H1 (cell line): ENCODE results near the gene MMP20. TPM values are rescaled to one million over a fixed set of nuclear protein-coding genes. Genes with fewer than 3 reads are reported as not detected.

Source experiments
- CTCF ChIA-PET: fragments of 300-600 bp; sonication (Branson Sonifier 250); formaldehyde crosslinking; loops from one replicate; lab custom pipeline; 2021; ENCODE audit not compliant: partially characterized antibody; lab: Charles Lee
- POLR2A ChIA-PET: fragments of 300-600 bp; sonication (Branson Sonifier 250); formaldehyde crosslinking; loops from one replicate; lab custom pipeline; 2021; ENCODE audit warnings: inconsistent platforms; ENCODE audit not compliant: partially characterized antibody; lab: Charles Lee
- DNase-seq, 2 experiments: peaks; one replicate each; pipeline versions ENCODE4 v3.0.0 to v3.0.0-alpha.2; 2010 to 2022; ENCODE audit warnings: low spot score in 2 of 2, low read depth in 1 of 2, mixed read lengths in 1 of 2
- FAIRE-seq: peaks from 2 replicates; lab custom pipeline; 2011; peaks lifted over from hg19 to GRCh38; lab: Jason Lieb, UNC
- H2AFZ ChIP-seq: 2 replicates; pipeline ENCODE4 v1.8.1; 2012; ENCODE audit warnings: low read length, inconsistent platforms
- H2AK5ac ChIP-seq: 2 replicates; pipeline ENCODE4 v1.6.1; 2013; ENCODE audit warnings: low read depth, low read length
- H2BK120ac ChIP-seq: replicated peaks from 2 replicates; pipeline ENCODE3; 2013; ENCODE audit warnings: low read depth, low read length, inconsistent platforms
- H2BK12ac ChIP-seq: 2 replicates; pipeline ENCODE4 v1.6.1; 2013; ENCODE audit warnings: low read depth, low read length
- H2BK15ac ChIP-seq: 2 replicates; pipeline ENCODE4 v1.6.1; 2013; ENCODE audit warnings: low read length
- H2BK20ac ChIP-seq: 2 replicates; pipeline ENCODE4 v1.6.1; 2013; ENCODE audit warnings: low read length
- H2BK5ac ChIP-seq: 2 replicates; pipeline ENCODE4 v1.6.1; 2013; ENCODE audit warnings: low read depth, low read length
- H3K14ac ChIP-seq: 2 replicates; pipeline ENCODE4 v1.6.1; 2013; ENCODE audit warnings: inconsistent platforms; ENCODE audit not compliant: insufficient read length
- H3K18ac ChIP-seq: 2 replicates; pipeline ENCODE4 v1.6.1; 2013; ENCODE audit warnings: low read length; ENCODE audit errors: extremely low read depth
- H3K23ac ChIP-seq: 2 replicates; pipeline ENCODE4 v1.6.1; 2013; ENCODE audit warnings: inconsistent platforms; ENCODE audit not compliant: insufficient read length
- H3K23me2 ChIP-seq: 2 replicates; pipeline ENCODE4 v1.6.1; 2013; ENCODE audit warnings: low read depth, low read length
- H3K27ac ChIP-seq: 2 replicates; pipeline ENCODE4 v1.6.1; 2011; ENCODE audit warnings: low read depth, low read length, inconsistent platforms
- H3K27me3 ChIP-seq, 4 experiments: replicated peaks in 1 of 4; 1 replicate in 1 of 4; 2 replicates in 3 of 4; pipeline versions ENCODE4 v1.6.1 to v1.8.1; 2011 to 2013; ENCODE audit warnings: low read length in 3 of 4, mild to moderate bottlenecking in 3 of 4, inconsistent platforms in 2 of 4, mixed read lengths in 2 of 4, moderate library complexity in 1 of 4; ENCODE audit not compliant: control insufficient read depth in 3 of 4, insufficient read depth in 3 of 4; ENCODE audit errors: extremely low read depth in 1 of 4
- H3K36me3 ChIP-seq, 4 experiments: 2 replicates each; pipeline versions ENCODE4 v1.6.1 to v1.8.1; 2011 to 2013; ENCODE audit warnings: mild to moderate bottlenecking in 4 of 4, low read length in 3 of 4, moderate library complexity in 2 of 4, control low read depth in 1 of 4, inconsistent platforms in 1 of 4; ENCODE audit not compliant: insufficient read depth in 4 of 4, control insufficient read depth in 2 of 4
- H3K4ac ChIP-seq: replicated peaks from 2 replicates; pipeline ENCODE3; 2013; ENCODE audit warnings: low read length, low read depth, mixed read lengths, inconsistent platforms; ENCODE audit not compliant: insufficient read length
- H3K4me1 ChIP-seq, 4 experiments: replicated peaks in 1 of 4; 1 replicate in 1 of 4; 2 replicates in 3 of 4; pipeline versions ENCODE4 v1.6.1 to v1.8.1; 2011 to 2013; ENCODE audit warnings: low read length in 3 of 4, inconsistent platforms in 2 of 4, mixed read lengths in 1 of 4; ENCODE audit not compliant: insufficient read depth in 4 of 4, control insufficient read depth in 3 of 4
- H3K4me2 ChIP-seq, 2 experiments: 2 replicates each; pipeline versions ENCODE4 v1.6.1 to v1.8.1; 2011 to 2013; ENCODE audit warnings: low read depth in 2 of 2, low read length in 2 of 2, control low read depth in 1 of 2, inconsistent platforms in 1 of 2, mild to moderate bottlenecking in 1 of 2; ENCODE audit not compliant: insufficient read depth in 1 of 2
- H3K4me3 ChIP-seq, 4 experiments: fragments of 200-600, 300-600 bp in 1 of 4; sonication (generic), shearing (Covaris generic), sonication (Bioruptor Twin) in 1 of 4; 2 replicates each; pipeline versions ENCODE4 v1.5.1 to v1.8.1; 2011 to 2016; ENCODE audit warnings: low read length in 4 of 4, low read depth in 3 of 4, control low read depth in 2 of 4, inconsistent platforms in 2 of 4, mild to moderate bottlenecking in 2 of 4, mixed read lengths in 1 of 4, moderate library complexity in 1 of 4; ENCODE audit not compliant: insufficient read depth in 2 of 4; ENCODE audit errors: extremely low read depth in 1 of 4
- H3K56ac ChIP-seq: replicated peaks from 2 replicates; pipeline ENCODE3; 2013; ENCODE audit warnings: low read depth, mild to moderate bottlenecking, mixed read lengths, low read length, inconsistent platforms; ENCODE audit not compliant: insufficient read length
- H3K79me1 ChIP-seq: 2 replicates; pipeline ENCODE4 v1.6.1; 2013; ENCODE audit warnings: low read depth, low read length, control low read depth
- H3K79me2 ChIP-seq, 2 experiments: 2 replicates each; pipeline versions ENCODE4 v1.6.1 to v1.8.1; 2012 to 2013; ENCODE audit warnings: low read length in 2 of 2, mild to moderate bottlenecking in 2 of 2, inconsistent platforms in 1 of 2; ENCODE audit not compliant: insufficient read depth in 2 of 2, control insufficient read depth in 1 of 2
- H3K9ac ChIP-seq, 4 experiments: replicated peaks in 1 of 4; 1 replicate in 1 of 4; 2 replicates in 3 of 4; pipeline versions ENCODE4 v1.6.1 to v1.8.1; 2011 to 2013; ENCODE audit warnings: low read depth in 3 of 4, low read length in 3 of 4, control low read depth in 2 of 4, mild to moderate bottlenecking in 2 of 4, moderate library complexity in 2 of 4, inconsistent platforms in 1 of 4; ENCODE audit errors: extremely low read depth in 1 of 4
- H3K9me3 ChIP-seq, 2 experiments: 2 replicates each; pipeline versions ENCODE4 v1.6.1 to v1.8.1; 2012 to 2013; ENCODE audit warnings: mild to moderate bottlenecking in 2 of 2, moderate library complexity in 2 of 2, control low read depth in 1 of 2, inconsistent platforms in 1 of 2, low read depth in 1 of 2, low read length in 1 of 2, mixed read lengths in 1 of 2; ENCODE audit not compliant: insufficient read depth in 2 of 2
- H4K20me1 ChIP-seq, 2 experiments: replicated peaks in 1 of 2; 2 replicates each; pipeline versions ENCODE3 to v1.8.1; 2011 to 2013; ENCODE audit warnings: inconsistent platforms in 2 of 2, low read length in 2 of 2, mild to moderate bottlenecking in 1 of 2; ENCODE audit not compliant: insufficient read depth in 2 of 2, control insufficient read depth in 1 of 2
- H4K5ac ChIP-seq: 2 replicates; pipeline ENCODE4 v1.6.1; 2013; ENCODE audit warnings: low read length, low read depth, mixed read lengths, inconsistent platforms; ENCODE audit not compliant: insufficient read length
- H4K8ac ChIP-seq: 2 replicates; pipeline ENCODE4 v1.8.0; 2013; ENCODE audit warnings: mild to moderate bottlenecking, moderate library complexity, low read length, inconsistent platforms; ENCODE audit not compliant: insufficient read depth; ENCODE audit errors: extremely low read depth
- H4K91ac ChIP-seq: replicated peaks from 2 replicates; pipeline ENCODE3; 2013; ENCODE audit warnings: low read length, mixed read lengths, inconsistent platforms; ENCODE audit not compliant: insufficient read length
- CBX5 ChIP-seq: fragments of 300-800, 300-1000 bp; sonication (generic); IDR thresholded peaks from 2 replicates; pipeline ENCODE4 v1.7.1; 2016; ENCODE audit warnings: antibody characterized with exemption, low read length, low read depth
- CEBPB ChIP-seq: IDR thresholded peaks from 2 replicates; pipeline ENCODE4 v1.6.1; 2012; ENCODE audit warnings: low read depth, low read length
- CREB1 ChIP-seq: IDR thresholded peaks from 2 replicates; pipeline ENCODE4 v1.6.1; 2012; ENCODE audit warnings: inconsistent platforms
- GTF2F1 ChIP-seq: IDR thresholded peaks from 2 replicates; pipeline ENCODE4 v1.6.1; 2012; ENCODE audit warnings: low read depth, low read length, improper control_type of control experiment, borderline replicate concordance
- JUND ChIP-seq: IDR thresholded peaks from 2 replicates; pipeline ENCODE4 v1.6.1; 2011; ENCODE audit warnings: mild to moderate bottlenecking, improper control_type of control experiment, low read length
- MAX ChIP-seq: IDR thresholded peaks from 2 replicates; pipeline ENCODE4 v1.6.1; 2012; ENCODE audit warnings: inconsistent platforms
- NANOG ChIP-seq: IDR thresholded peaks from 2 replicates; pipeline ENCODE4 v1.6.1; 2011; ENCODE audit warnings: low read length, low read depth, mild to moderate bottlenecking, inconsistent platforms; ENCODE audit not compliant: insufficient read depth, poor library complexity, severe bottlenecking
- RXRA ChIP-seq: IDR thresholded peaks from 2 replicates; pipeline ENCODE4 v1.6.1; 2011; ENCODE audit warnings: low read depth, mild to moderate bottlenecking, low read length, moderate library complexity; ENCODE audit not compliant: insufficient read depth
- SIX5 ChIP-seq: IDR thresholded peaks from 2 replicates; pipeline ENCODE4 v1.6.1; 2011; ENCODE audit warnings: mild to moderate bottlenecking, low read depth, low read length
- TAF7 ChIP-seq: optimal IDR thresholded peaks from 2 replicates; pipeline ENCODE3; 2011; ENCODE audit warnings: low read depth, mild to moderate bottlenecking, inconsistent platforms, low read length, moderate library complexity, borderline replicate concordance
- TEAD4 ChIP-seq: IDR thresholded peaks from 2 replicates; pipeline ENCODE4 v1.6.1; 2012; ENCODE audit warnings: low read depth, low read length, inconsistent platforms, mixed read lengths
- USF2 ChIP-seq: IDR thresholded peaks from 2 replicates; pipeline ENCODE4 v1.6.1; 2011; ENCODE audit warnings: low read length, improper control_type of control experiment
- ZNF274 ChIP-seq: IDR thresholded peaks from 2 replicates; pipeline ENCODE4 v1.7.0; 2012; ENCODE audit warnings: low read length, borderline replicate concordance; ENCODE audit errors: extremely low read depth
- WGBS, 2 experiments: shearing (Covaris generic) in 1 of 2; methylation state at CpG; one replicate each; pipeline versions ENCODE4 v1.1.6 to v1.1.7; 2013 to 2015; ENCODE audit warnings: low lambda C conversion rate in 2 of 2, mixed read lengths in 2 of 2, inconsistent platforms in 1 of 2, low coverage in 1 of 2, missing lambda C conversion rate in 1 of 2; ENCODE audit not compliant: insufficient replicate concordance in 2 of 2, insufficient coverage in 1 of 2, insufficient read length in 1 of 2; ENCODE audit errors: extremely low coverage in 1 of 2, missing lambda C conversion rate in 1 of 2; 5-methylcytosine and 5-hydroxymethylcytosine counted together
- polyA plus RNA-seq, 7 experiments: library from polyadenylated mRNA; depleted of rRNA in 3 of 7; stranded (reverse) in 5 of 7; unstranded in 2 of 7; fragments of >200 nt in 5 of 7; fragments of 200-250 nt in 2 of 7; gene quantifications; 1 replicate in 5 of 7; 2 replicates in 1 of 7; 4 replicates in 1 of 7; pipeline versions ENCODE4 v1.2.1 to v1.2.3, GENCODE V29; 2011 to 2013; ENCODE audit warnings: missing spikeins in 2 of 7, mixed read lengths in 2 of 7
- total RNA-seq: library from RNA; stranded (reverse); fragmentation: NEBNext Ultra II Directional; extraction: Animal tissue kit (Norgen Biotek cat#: 25700); gene quantifications from 2 replicates; pipeline ENCODE4 v1.2.1, GENCODE V29; 2021

MMP20 gene
- total and polyA plus RNA-seq, 2 of the 8 experiments (the other 6 are each of a cell fraction or from before 2014, with no cell fraction given): not detected

GRCh38 chr11:102581066-102581465 lies 44.1 kb downstream of the MMP20 start:
- CTCF ChIA-PET: interaction anchor here (1.1 to 1.9 kb wide), 2 partner anchors 11 to 21 kb away, joined by 3 to 4 read pairs; no protein-coding TSS in a partner anchor
- no peak overlapping the region for H3K23ac ChIP-seq
- H3K9me3 ChIP-seq: no peaks in the 10 kb centered on the region
- H2BK15ac ChIP-seq: no peak overlapping the region
- POLR2A ChIA-PET: no interaction called here
- no peak overlapping the region for H4K91ac ChIP-seq
- H3K14ac ChIP-seq: no peak overlapping the region
- no peak overlapping the region for H3K9ac ChIP-seq
- H4K8ac ChIP-seq: no peak overlapping the region
- H3K23me2 ChIP-seq: no peaks in the 10 kb centered on the region
- no peak overlapping the region for H2BK12ac ChIP-seq
- TF ChIP-seq NANOG (no peak), CREB1 (no peak), TAF7 (no peak), MAX (no peak), JUND (no peak), ZNF274 (no peak), GTF2F1 (no peak), USF2 (no peak), CBX5 (no peak), SIX5 (no peak), TEAD4 (no peak), RXRA (no peak), CEBPB (no peak)
- no peak overlapping the region for H3K4me2 ChIP-seq
- H2AK5ac ChIP-seq: no peak overlapping the region
- FAIRE-seq (no peak), DNase-seq (no peak)
- no peak overlapping the region for H3K27ac ChIP-seq
- H3K4me3 ChIP-seq: no peak overlapping the region
- H3K4me1 ChIP-seq: no peaks in the 10 kb centered on the region
- H3K4ac ChIP-seq: no peak overlapping the region
- H2AFZ ChIP-seq: no peak overlapping the region
- H3K27me3 ChIP-seq: no peaks in the 10 kb centered on the region
- H2BK20ac ChIP-seq: no peak overlapping the region
- H2BK5ac ChIP-seq: no peak overlapping the region
- H4K20me1 ChIP-seq: no peaks in the 10 kb centered on the region
- no peaks in the 10 kb centered on the region for H3K79me2 ChIP-seq
- no peak overlapping the region for H3K56ac ChIP-seq
- H2BK120ac ChIP-seq: no peak overlapping the region
- no peak overlapping the region for H3K18ac ChIP-seq
- H4K5ac ChIP-seq: no peak overlapping the region
- WGBS, 2 experiments: 87% methylated on average over 4 of the region's 4 CpGs; no CpG with 5 or more reads in 1 of the 2 experiments
- H3K36me3 ChIP-seq: no peaks in the 10 kb centered on the region
- no peaks in the 10 kb centered on the region for H3K79me1 ChIP-seq
